ENCODE data around the gene ADCY9. TPM values are rescaled to one million over a fixed set of nuclear protein-coding genes. Genes with fewer than 3 reads are reported as not detected.

Gene ADCY9
- total and polyA plus RNA-seq, 12 donors, result 11.5 to 57.6 (median 42.7) TPM

DNA sequence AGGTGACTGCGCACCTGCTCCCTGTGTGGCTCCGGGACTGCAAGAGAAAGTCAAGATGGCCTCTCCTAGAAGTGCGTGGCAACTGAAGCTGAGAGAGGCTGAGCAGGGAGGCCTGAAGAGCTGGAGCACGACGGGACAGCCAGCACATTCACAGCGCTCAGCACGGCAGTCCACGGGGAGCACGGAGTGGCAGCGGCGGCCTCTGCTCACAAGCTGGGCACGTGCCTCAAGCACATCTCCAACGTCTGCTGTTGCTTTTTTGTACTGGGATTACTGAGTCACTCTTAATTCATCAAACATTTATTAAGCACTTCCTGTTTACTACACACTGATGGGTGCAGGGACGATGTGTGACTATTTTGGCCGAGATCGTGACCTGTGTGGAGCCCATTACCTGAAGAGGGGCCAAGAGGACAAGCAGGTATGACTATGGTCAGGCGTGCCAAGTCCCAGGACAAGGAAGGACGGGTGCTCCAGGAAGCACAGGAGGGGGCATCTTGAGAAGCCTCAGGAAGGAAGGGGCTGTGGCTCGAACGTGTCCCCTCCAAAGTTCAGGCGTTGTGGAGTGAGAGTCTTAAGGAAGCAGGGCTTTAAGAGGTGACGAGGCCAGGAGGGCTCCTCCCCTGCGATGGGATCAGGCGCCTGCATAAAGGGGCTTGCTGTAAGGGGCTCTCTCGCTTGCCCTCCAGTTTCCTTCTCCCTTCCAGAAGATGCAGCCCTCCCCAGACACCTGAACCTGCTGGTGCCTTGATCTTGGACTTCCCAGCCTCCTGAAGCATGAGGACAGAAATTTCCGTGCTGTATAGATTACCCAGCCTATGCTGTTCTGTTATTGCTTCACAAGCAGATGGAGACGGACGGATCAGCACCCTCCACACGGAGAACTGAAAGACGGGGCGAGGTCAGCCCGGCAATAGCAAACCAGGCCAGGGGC is 105.8 kb downstream of the ADCY9 start:
- Histone ChIP-seq H3K36me3 (no peaks in the 10 kb centered on the region), H3K27me3 (no peaks in the 10 kb centered on the region), H3K27ac (peak overlapping the region in 2 of 10 donors; percentile 33 to 37), H3K4me3 (no peak overlapping the region), H3K4me1 (peaks cover 0 to 35% (median 16%) of the 10 kb centered on the region in 9 donors), H3K9me3 (no peaks in the 10 kb centered on the region)
- peak in 4 of 8 donors; percentile 10 to 31 (median 17) for ATAC-seq
- TF ChIP-seq, protein P1, sequence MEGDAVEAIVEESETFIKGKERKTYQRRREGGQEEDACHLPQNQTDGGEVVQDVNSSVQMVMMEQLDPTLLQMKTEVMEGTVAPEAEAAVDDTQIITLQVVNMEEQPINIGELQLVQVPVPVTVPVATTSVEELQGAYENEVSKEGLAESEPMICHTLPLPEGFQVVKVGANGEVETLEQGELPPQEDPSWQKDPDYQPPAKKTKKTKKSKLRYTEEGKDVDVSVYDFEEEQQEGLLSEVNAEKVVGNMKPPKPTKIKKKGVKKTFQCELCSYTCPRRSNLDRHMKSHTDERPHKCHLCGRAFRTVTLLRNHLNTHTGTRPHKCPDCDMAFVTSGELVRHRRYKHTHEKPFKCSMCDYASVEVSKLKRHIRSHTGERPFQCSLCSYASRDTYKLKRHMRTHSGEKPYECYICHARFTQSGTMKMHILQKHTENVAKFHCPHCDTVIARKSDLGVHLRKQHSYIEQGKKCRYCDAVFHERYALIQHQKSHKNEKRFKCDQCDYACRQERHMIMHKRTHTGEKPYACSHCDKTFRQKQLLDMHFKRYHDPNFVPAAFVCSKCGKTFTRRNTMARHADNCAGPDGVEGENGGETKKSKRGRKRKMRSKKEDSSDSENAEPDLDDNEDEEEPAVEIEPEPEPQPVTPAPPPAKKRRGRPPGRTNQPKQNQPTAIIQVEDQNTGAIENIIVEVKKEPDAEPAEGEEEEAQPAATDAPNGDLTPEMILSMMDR (IDR thresholded peaks at IDR 0.05), result no peak
- intact Hi-C loops (cut with DNase I), result loop anchor here in 1 of 10 donors (5.0 kb wide), 1 partner anchor 58 kb away; no protein-coding TSS in a partner anchor
- no peak for DNase-seq
- WGBS, 2 donors, result 75 to 78% methylated on average over 32 of the region's 32 CpGs

DNA sequence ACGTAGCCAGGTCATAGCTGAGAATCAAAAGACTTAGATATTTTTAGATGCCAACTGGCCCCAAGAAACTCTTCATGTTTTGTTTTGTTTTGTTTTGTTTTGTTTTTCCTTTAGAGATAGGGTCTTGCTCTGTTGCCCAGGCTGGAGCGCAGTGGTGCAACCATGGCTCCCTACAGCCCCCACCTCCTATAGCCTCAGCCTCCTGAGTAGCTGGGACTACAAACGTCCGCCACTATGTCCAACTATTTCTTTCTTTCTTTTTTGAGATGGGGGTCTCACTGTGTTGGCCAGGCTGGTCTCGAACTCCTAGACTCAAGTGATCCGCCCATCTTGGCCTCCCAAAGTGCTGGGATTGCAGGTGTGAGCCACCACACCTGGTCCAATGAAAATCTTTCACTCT is 107.1 kb downstream of the ADCY9 start:
- intact Hi-C loops (cut with DNase I), result loop anchor here in 1 of 10 donors (5.0 to 10.0 kb wide), 2 partner anchors 42 to 106 kb away; partner anchors contain the start of gene ADCY9
- no peaks in the 10 kb centered on the region for H3K27me3 ChIP-seq
- TF ChIP-seq, protein P1 (IDR thresholded peaks at IDR 0.05), result no peak
- ATAC-seq (no peak), DNase-seq (no peak)
- no peaks in the 10 kb centered on the region for H3K9me3 ChIP-seq
- H3K36me3 ChIP-seq, result no peaks in the 10 kb centered on the region
- no peak overlapping the region for H3K27ac ChIP-seq
- peaks cover 4 to 44% (median 17%) of the 10 kb centered on the region in 9 donors for H3K4me1 ChIP-seq
- no peak overlapping the region for H3K4me3 ChIP-seq
- 95 to 97% methylated on average over 6 of the region's 6 CpGs for WGBS, 2 donors

DNA sequence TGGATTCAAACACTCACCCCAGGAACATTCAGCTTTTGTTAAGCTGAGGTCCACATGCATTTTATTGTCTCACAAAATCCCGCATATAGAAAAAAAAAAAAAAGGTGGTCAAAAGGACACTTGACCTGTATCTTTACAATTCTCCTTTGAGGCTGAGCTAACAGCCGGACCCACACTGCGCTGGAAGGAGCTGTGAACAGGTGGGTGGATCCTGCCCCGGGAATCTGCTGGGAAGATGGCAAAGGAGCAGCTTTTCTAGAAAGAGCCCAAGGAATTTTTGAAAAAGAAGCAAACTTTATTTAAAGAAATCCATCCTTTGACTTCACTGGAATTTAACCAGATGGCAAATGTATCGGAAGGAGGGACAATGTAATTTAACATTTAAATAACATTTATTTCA is 108.1 kb downstream of the ADCY9 start:
- no peak overlapping the region for H3K27ac ChIP-seq
- peaks cover 4 to 41% (median 17%) of the 10 kb centered on the region in 9 donors for H3K4me1 ChIP-seq
- H3K4me3 ChIP-seq, result no peak overlapping the region
- 88 to 95% methylated on average over 5 of the region's 5 CpGs for WGBS, 2 donors
- H3K27me3 ChIP-seq, result no peaks in the 10 kb centered on the region
- peaks cover 0 to under 1% (median 0%) of the 10 kb centered on the region in 9 donors for H3K36me3 ChIP-seq
- intact Hi-C loops (cut with DNase I), result loop anchor here in 1 of 10 donors (5.0 to 10.0 kb wide), 2 partner anchors 41 to 107 kb away; partner anchors contain the start of gene ADCY9
- H3K9me3 ChIP-seq, result no peaks in the 10 kb centered on the region
- ATAC-seq, result no peak
- TF ChIP-seq, protein P1 (IDR thresholded peaks at IDR 0.05), result no peak
- no peak for DNase-seq

DNA sequence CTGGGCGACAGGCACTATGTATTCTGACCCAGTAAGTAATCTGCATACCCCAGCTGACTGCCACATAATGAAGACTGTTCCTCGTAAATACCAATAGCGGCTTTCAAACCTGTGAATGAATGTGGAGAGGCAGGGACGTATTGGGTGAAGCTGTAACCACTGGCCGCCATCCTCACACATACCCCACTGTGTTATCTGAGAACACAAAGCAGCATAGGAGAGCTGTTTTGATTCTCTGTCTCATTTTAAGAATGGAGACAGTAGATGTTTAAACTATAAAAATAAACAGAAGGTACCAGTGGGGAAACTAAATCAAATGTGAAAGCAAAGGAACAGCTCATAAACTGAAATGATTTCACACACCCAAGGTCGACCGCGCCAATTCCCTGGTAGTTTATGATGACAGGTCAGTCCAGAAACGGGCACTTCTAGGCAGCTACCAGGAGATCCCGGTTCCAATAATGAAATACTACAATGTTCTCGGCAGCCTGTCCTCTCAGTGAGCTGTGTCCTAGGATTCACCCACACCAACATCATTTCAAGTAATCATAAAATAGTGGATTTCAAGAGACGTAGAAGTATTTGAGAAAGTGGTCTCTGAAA is 109.7 kb downstream of the ADCY9 start:
- Histone ChIP-seq H3K36me3 (peaks cover 0 to 3% (median 0%) of the 10 kb centered on the region in 9 donors), H3K4me1 (peaks cover 4 to 30% (median 12%) of the 10 kb centered on the region in 9 donors), H3K9me3 (no peaks in the 10 kb centered on the region), H3K4me3 (no peak overlapping the region), H3K27me3 (no peaks in the 10 kb centered on the region), H3K27ac (no peak overlapping the region)
- ATAC-seq (no peak), DNase-seq (no peak)
- TF ChIP-seq, protein P1 (IDR thresholded peaks at IDR 0.05), result no peak
- intact Hi-C loops (cut with DNase I), result loop anchor here in 1 of 10 donors (5.0 to 10.0 kb wide), 2 partner anchors 39 to 108 kb away; partner anchors contain the start of gene ADCY9
- WGBS, 2 donors, result 88 to 94% methylated on average over 12 of the region's 12 CpGs
